Osteoblast (primary cell): ENCODE results near the gene RPL29. TPM values are rescaled to one million over a fixed set of nuclear protein-coding genes. Genes with fewer than 3 reads are reported as not detected.

Experiments used
- DNase-seq: peaks from one replicate; pipeline ENCODE4 v3.0.0; 2011; ENCODE audit warnings: low spot score, mixed read lengths; ENCODE audit not compliant: insufficient read length; ENCODE audit errors: missing footprints
- H2AFZ ChIP-seq: 2 replicates; pipeline ENCODE4 v1.6.0; 2011; ENCODE audit warnings: mild to moderate bottlenecking, low read length
- H3K27ac ChIP-seq: 2 replicates; pipeline ENCODE4 v1.5.1; 2011; ENCODE audit warnings: mild to moderate bottlenecking, low read depth, low read length, moderate library complexity
- H3K27me3 ChIP-seq: 2 replicates; pipeline ENCODE4 v1.6.0; 2012; ENCODE audit warnings: mild to moderate bottlenecking, control low read depth, inconsistent platforms, low read length, moderate library complexity; ENCODE audit not compliant: insufficient read depth
- H3K36me3 ChIP-seq: 2 replicates; pipeline ENCODE4 v1.5.1; 2011; ENCODE audit warnings: mild to moderate bottlenecking, low read length, control low read depth, moderate library complexity; ENCODE audit not compliant: insufficient read depth
- H3K4me1 ChIP-seq: 2 replicates; pipeline ENCODE4 v1.5.1; 2011; ENCODE audit warnings: mild to moderate bottlenecking, low read length, control low read depth, moderate library complexity; ENCODE audit not compliant: insufficient read depth
- H3K4me2 ChIP-seq: 2 replicates; pipeline ENCODE4 v1.6.0; 2011; ENCODE audit warnings: mild to moderate bottlenecking, low read length; ENCODE audit not compliant: insufficient read depth
- H3K4me3 ChIP-seq: fragments of 200-600 bp; sonication (generic); 3 replicates; pipeline ENCODE4 v1.5.1; 2012; ENCODE audit warnings: mild to moderate bottlenecking, low read length, inconsistent platforms; ENCODE audit not compliant: insufficient read depth
- H3K79me2 ChIP-seq: 2 replicates; pipeline ENCODE4 v1.6.0; 2012; ENCODE audit warnings: mild to moderate bottlenecking, low read length, control low read depth, inconsistent platforms; ENCODE audit not compliant: insufficient read depth
- H3K9me3 ChIP-seq: 2 replicates; pipeline ENCODE4 v1.5.1; 2011; ENCODE audit warnings: low read depth, low read length, control low read depth
- H4K20me1 ChIP-seq: 2 replicates; pipeline ENCODE4 v1.6.0; 2012; ENCODE audit warnings: mild to moderate bottlenecking, low read length, control low read depth; ENCODE audit not compliant: insufficient read depth
- CTCF ChIP-seq: IDR thresholded peaks from 2 replicates; pipeline ENCODE4 v1.5.1; 2011; ENCODE audit warnings: mild to moderate bottlenecking, low read depth, low read length, moderate library complexity; ENCODE audit errors: extremely low read depth
- total RNA-seq: library from RNA; depleted of rRNA; stranded (reverse); fragments of >200 nt; gene quantifications from 2 replicates; pipeline ENCODE4 v1.2.3, GENCODE V29; 2012

The RPL29 gene
- total RNA-seq, 1 donor = 862 TPM

GRCh38 chr3:52038227-52038626, 42.5 kb upstream of the RPL29 start:
- Histone ChIP-seq H3K79me2 (no peaks in the 10 kb centered on the region), H3K4me3 (no peak overlapping the region), H4K20me1 (no peaks in the 10 kb centered on the region), H3K27me3 (no peaks in the 10 kb centered on the region), H3K27ac (no peak overlapping the region), H2AFZ (no peak overlapping the region), H3K4me2 (no peak overlapping the region), H3K9me3 (no peaks in the 10 kb centered on the region), H3K4me1 (no peaks in the 10 kb centered on the region), H3K36me3 (no peaks in the 10 kb centered on the region)
- TF ChIP-seq CTCF = no peak
- DNase-seq = no peak

GRCh38 chr3:52037291-52037690, 41.6 kb upstream of the RPL29 start:
- Histone ChIP-seq H3K79me2 (no peaks in the 10 kb centered on the region), H3K4me3 (no peak overlapping the region), H2AFZ (no peak overlapping the region), H3K9me3 (no peaks in the 10 kb centered on the region), H3K27ac (no peak overlapping the region), H3K27me3 (no peaks in the 10 kb centered on the region), H3K36me3 (no peaks in the 10 kb centered on the region), H3K4me1 (no peaks in the 10 kb centered on the region), H3K4me2 (no peak overlapping the region), H4K20me1 (no peaks in the 10 kb centered on the region)
- no peak for DNase-seq
- no peak for TF ChIP-seq CTCF

- H2AFZ ChIP-seq = no peak overlapping the region
- TF ChIP-seq CTCF = no peak
- no peaks in the 10 kb centered on the region for H4K20me1 ChIP-seq
- no peaks in the 10 kb centered on the region for H3K4me1 ChIP-seq
- H3K4me2 ChIP-seq = no peak overlapping the region
- no peak overlapping the region for H3K27ac ChIP-seq
- H3K4me3 ChIP-seq = no peak overlapping the region
- H3K36me3 ChIP-seq = no peaks in the 10 kb centered on the region
- H3K79me2 ChIP-seq = no peaks in the 10 kb centered on the region
- H3K27me3 ChIP-seq = no peaks in the 10 kb centered on the region
- no peak for DNase-seq
- H3K9me3 ChIP-seq = no peaks in the 10 kb centered on the region
Measured at GRCh38 chr3:52036829-52037228, 41.1 kb upstream of the RPL29 start.

- H3K27me3 ChIP-seq = no peaks in the 10 kb centered on the region
- no peak for TF ChIP-seq CTCF
- H2AFZ ChIP-seq = no peak overlapping the region
- DNase-seq = no peak
- no peaks in the 10 kb centered on the region for H3K36me3 ChIP-seq
- no peaks in the 10 kb centered on the region for H3K79me2 ChIP-seq
- no peaks in the 10 kb centered on the region for H3K4me1 ChIP-seq
- H3K4me2 ChIP-seq = no peak overlapping the region
- H3K27ac ChIP-seq = no peak overlapping the region
- H3K9me3 ChIP-seq = no peaks in the 10 kb centered on the region
- no peak overlapping the region for H3K4me3 ChIP-seq
- no peaks in the 10 kb centered on the region for H4K20me1 ChIP-seq
Measured at GRCh38 chr3:52036222-52036694, 40.6 kb upstream of the RPL29 start.
